Osteoblast (primary cell): ENCODE measurements around the gene CMSS1. TPM values are rescaled to one million over a fixed set of nuclear protein-coding genes. Genes with fewer than 3 reads are reported as not detected.
A peak's percentile ranks its signal among the peaks of the same experiment; 100 is the strongest.

ENCODE experiments used
- DNase-seq: peaks from one replicate; pipeline ENCODE4 v3.0.0; 2011; ENCODE audit warnings: low spot score, mixed read lengths; ENCODE audit not compliant: insufficient read length; ENCODE audit errors: missing footprints
- H2AFZ ChIP-seq: 2 replicates; pipeline ENCODE4 v1.6.0; 2011; ENCODE audit warnings: mild to moderate bottlenecking, low read length
- H3K27ac ChIP-seq: 2 replicates; pipeline ENCODE4 v1.5.1; 2011; ENCODE audit warnings: mild to moderate bottlenecking, low read depth, low read length, moderate library complexity
- H3K27me3 ChIP-seq: 2 replicates; pipeline ENCODE4 v1.6.0; 2012; ENCODE audit warnings: mild to moderate bottlenecking, control low read depth, inconsistent platforms, low read length, moderate library complexity; ENCODE audit not compliant: insufficient read depth
- H3K36me3 ChIP-seq: 2 replicates; pipeline ENCODE4 v1.5.1; 2011; ENCODE audit warnings: mild to moderate bottlenecking, low read length, control low read depth, moderate library complexity; ENCODE audit not compliant: insufficient read depth
- H3K4me1 ChIP-seq: 2 replicates; pipeline ENCODE4 v1.5.1; 2011; ENCODE audit warnings: mild to moderate bottlenecking, low read length, control low read depth, moderate library complexity; ENCODE audit not compliant: insufficient read depth
- H3K4me2 ChIP-seq: 2 replicates; pipeline ENCODE4 v1.6.0; 2011; ENCODE audit warnings: mild to moderate bottlenecking, low read length; ENCODE audit not compliant: insufficient read depth
- H3K4me3 ChIP-seq: fragments of 200-600 bp; sonication (generic); 3 replicates; pipeline ENCODE4 v1.5.1; 2012; ENCODE audit warnings: mild to moderate bottlenecking, low read length, inconsistent platforms; ENCODE audit not compliant: insufficient read depth
- H3K79me2 ChIP-seq: 2 replicates; pipeline ENCODE4 v1.6.0; 2012; ENCODE audit warnings: mild to moderate bottlenecking, low read length, control low read depth, inconsistent platforms; ENCODE audit not compliant: insufficient read depth
- H3K9me3 ChIP-seq: 2 replicates; pipeline ENCODE4 v1.5.1; 2011; ENCODE audit warnings: low read depth, low read length, control low read depth
- H4K20me1 ChIP-seq: 2 replicates; pipeline ENCODE4 v1.6.0; 2012; ENCODE audit warnings: mild to moderate bottlenecking, low read length, control low read depth; ENCODE audit not compliant: insufficient read depth
- total RNA-seq: library from RNA; depleted of rRNA; stranded (reverse); fragments of >200 nt; gene quantifications from 2 replicates; pipeline ENCODE4 v1.2.3, GENCODE V29; 2012
- TF ChIP-seq, protein P1 (sequence below): IDR thresholded peaks from 2 replicates; pipeline ENCODE4 v1.5.1; 2011; ENCODE audit warnings: mild to moderate bottlenecking, low read depth, low read length, moderate library complexity; ENCODE audit errors: extremely low read depth

Gene CMSS1
- total RNA-seq, 1 donor: 15.9 TPM

DNA sequence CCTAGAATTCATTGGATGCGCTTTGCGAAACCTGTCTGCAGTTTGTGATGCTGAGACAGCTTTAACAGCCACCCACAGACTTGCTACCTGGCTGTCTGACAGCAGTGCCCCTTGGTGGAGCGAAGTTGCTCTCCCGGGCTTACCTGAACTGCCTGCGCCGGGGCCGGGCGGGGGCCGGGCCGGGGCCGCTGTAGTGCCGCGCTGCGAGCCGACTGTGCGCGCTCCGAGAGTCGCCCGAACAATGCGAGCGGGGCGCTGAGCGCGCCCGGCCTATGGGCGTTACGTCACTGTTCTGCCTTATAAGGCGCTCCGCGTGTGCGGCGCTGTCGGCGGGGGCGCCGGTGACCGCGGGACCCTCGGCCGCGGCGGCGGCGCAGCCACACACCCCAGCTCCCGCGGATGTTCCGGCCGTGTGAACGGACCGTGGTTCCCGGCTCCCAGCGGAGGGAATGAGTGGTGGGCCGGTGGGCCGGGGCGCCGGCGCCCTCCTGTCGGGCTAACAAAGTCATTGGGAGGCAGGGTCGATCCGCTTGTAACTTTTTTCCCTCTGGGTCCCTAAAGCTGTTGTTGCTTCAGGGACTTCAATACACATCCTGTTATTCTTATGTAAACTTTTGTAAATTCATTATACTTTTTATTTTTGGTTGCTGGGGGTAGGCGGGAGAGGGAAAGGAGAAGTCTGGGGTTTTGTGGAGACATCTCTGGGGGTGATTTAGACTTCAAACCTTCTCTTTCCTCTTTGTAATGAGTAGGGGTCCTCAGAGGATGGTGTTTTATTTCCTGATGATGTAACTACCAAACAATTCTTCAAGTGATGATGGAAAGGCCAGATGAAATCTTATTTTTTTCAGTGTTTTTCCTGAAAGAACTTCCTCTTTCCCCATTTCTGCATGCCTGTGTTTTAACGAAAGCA is 58.5 kb downstream of the CMSS1 start:
- peaks cover 4% of the 10 kb centered on the region for H3K36me3 ChIP-seq
- H2AFZ ChIP-seq: peak overlapping the region; percentile 78
- H4K20me1 ChIP-seq: no peaks in the 10 kb centered on the region
- peak overlapping the region; percentile 91 for H3K27ac ChIP-seq
- DNase-seq: peak; percentile 90
- no peaks in the 10 kb centered on the region for H3K9me3 ChIP-seq
- H3K4me2 ChIP-seq: peak overlapping the region; percentile 81
- peaks cover 37% of the 10 kb centered on the region for H3K4me1 ChIP-seq
- peaks cover 48% of the 10 kb centered on the region for H3K79me2 ChIP-seq
- TF ChIP-seq, protein P1, sequence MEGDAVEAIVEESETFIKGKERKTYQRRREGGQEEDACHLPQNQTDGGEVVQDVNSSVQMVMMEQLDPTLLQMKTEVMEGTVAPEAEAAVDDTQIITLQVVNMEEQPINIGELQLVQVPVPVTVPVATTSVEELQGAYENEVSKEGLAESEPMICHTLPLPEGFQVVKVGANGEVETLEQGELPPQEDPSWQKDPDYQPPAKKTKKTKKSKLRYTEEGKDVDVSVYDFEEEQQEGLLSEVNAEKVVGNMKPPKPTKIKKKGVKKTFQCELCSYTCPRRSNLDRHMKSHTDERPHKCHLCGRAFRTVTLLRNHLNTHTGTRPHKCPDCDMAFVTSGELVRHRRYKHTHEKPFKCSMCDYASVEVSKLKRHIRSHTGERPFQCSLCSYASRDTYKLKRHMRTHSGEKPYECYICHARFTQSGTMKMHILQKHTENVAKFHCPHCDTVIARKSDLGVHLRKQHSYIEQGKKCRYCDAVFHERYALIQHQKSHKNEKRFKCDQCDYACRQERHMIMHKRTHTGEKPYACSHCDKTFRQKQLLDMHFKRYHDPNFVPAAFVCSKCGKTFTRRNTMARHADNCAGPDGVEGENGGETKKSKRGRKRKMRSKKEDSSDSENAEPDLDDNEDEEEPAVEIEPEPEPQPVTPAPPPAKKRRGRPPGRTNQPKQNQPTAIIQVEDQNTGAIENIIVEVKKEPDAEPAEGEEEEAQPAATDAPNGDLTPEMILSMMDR: no peak
- peak overlapping the region; percentile 90 for H3K4me3 ChIP-seq
- H3K27me3 ChIP-seq: no peaks in the 10 kb centered on the region

DNA sequence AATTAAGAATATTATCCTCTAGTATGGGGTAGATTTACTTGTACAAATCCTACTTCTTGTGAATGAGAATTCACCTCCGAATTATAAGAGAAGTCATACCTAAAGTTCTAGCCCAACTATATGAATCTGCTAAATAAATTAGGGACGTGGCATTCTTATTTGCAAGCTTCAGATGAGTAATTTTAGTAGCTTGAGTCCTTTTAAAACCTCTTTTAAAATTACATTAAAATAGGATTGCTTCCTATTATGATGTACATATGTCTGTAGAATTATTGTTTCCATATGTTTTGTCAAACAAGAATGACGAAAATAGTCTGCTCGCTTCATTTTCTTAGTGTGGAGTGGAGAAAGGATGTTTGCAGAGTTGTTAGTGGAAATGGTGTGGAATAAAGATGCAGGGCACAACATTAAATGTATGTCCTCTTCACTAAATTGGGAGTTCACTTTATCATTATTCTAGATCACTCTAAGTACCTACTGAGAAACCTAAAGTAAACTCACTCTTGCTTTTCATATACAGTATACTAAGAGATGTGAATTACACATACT is 59.4 kb downstream of the CMSS1 start:
- peak; percentile 73 for DNase-seq
- Histone ChIP-seq H2AFZ (no peak overlapping the region), H3K36me3 (no peaks in the 10 kb centered on the region), H3K27me3 (no peaks in the 10 kb centered on the region), H3K4me2 (peak overlapping the region; percentile 81), H4K20me1 (no peaks in the 10 kb centered on the region), H3K27ac (peak overlapping the region; percentile 91), H3K9me3 (no peaks in the 10 kb centered on the region), H3K4me3 (no peak overlapping the region), H3K4me1 (peaks cover 30% of the 10 kb centered on the region), H3K79me2 (peaks cover 39% of the 10 kb centered on the region)
- TF ChIP-seq, protein P1: no peak

DNA sequence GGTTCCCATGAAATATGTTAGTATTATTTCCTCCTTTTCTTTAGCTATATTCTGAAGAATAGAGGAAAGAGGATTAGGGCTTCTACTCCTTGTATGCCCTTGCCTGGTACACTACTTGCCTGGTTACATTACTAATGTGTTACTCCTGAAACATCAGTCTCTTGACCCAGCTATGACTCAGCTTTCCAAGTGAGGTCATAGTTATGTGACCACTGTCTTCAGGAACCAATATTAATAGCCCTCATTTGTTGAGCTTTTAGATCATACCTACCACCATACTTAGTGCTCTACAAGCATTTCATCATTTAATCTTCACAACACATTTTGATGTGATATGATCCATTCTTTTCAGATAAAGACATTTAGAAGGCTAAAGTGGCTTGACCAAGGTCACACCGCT is 60.3 kb downstream of the CMSS1 start:
- Histone ChIP-seq H3K4me2 (no peak overlapping the region), H3K79me2 (peaks cover 30% of the 10 kb centered on the region), H3K9me3 (no peaks in the 10 kb centered on the region), H3K27ac (no peak overlapping the region), H4K20me1 (no peaks in the 10 kb centered on the region), H3K36me3 (no peaks in the 10 kb centered on the region), H2AFZ (no peak overlapping the region), H3K4me1 (peaks cover 21% of the 10 kb centered on the region), H3K4me3 (no peak overlapping the region), H3K27me3 (no peaks in the 10 kb centered on the region)
- TF ChIP-seq, protein P1: no peak
- peak; percentile 85 for DNase-seq

DNA sequence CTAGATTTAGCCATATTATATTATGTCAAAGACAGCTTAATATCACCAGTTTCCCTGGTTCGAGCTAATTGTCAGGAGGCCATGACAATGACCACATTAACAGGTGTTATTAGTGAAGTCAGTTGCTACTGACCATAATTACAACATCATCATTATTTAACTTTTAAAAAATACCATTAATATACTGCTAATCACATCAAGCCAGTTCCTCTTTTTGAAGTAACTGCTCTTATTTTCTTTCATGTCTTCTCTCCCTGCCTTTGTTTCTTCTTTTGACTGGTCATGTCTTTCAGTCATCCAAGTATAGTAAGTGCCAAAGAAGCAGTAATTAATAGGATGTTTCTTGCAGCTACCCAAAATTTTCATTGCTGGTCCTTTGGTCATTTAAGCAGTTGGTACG is 61.6 kb downstream of the CMSS1 start:
- H3K9me3 ChIP-seq: no peaks in the 10 kb centered on the region
- H3K4me1 ChIP-seq: peaks cover 8% of the 10 kb centered on the region
- H3K4me3 ChIP-seq: no peak overlapping the region
- no peaks in the 10 kb centered on the region for H4K20me1 ChIP-seq
- H3K27ac ChIP-seq: no peak overlapping the region
- H3K4me2 ChIP-seq: no peak overlapping the region
- H3K79me2 ChIP-seq: peaks cover 17% of the 10 kb centered on the region
- DNase-seq: no peak
- H2AFZ ChIP-seq: no peak overlapping the region
- no peaks in the 10 kb centered on the region for H3K27me3 ChIP-seq
- TF ChIP-seq, protein P1: no peak
- no peaks in the 10 kb centered on the region for H3K36me3 ChIP-seq
